GM04504 (cell line): ENCODE data around the gene CDK8.
A peak's percentile ranks its signal among the peaks of the same experiment; 100 is the strongest.
"Not testable (repeated sequence)": the region's sequence is repeated elsewhere in the genome, so short reads cannot be mapped to it uniquely, and the experiment has no call there.

Experiments
- DNase-seq: peaks from one replicate; pipeline ENCODE4 v3.0.0-alpha.2; 2012; ENCODE audit warnings: low read depth

The CDK8 gene

DNA sequence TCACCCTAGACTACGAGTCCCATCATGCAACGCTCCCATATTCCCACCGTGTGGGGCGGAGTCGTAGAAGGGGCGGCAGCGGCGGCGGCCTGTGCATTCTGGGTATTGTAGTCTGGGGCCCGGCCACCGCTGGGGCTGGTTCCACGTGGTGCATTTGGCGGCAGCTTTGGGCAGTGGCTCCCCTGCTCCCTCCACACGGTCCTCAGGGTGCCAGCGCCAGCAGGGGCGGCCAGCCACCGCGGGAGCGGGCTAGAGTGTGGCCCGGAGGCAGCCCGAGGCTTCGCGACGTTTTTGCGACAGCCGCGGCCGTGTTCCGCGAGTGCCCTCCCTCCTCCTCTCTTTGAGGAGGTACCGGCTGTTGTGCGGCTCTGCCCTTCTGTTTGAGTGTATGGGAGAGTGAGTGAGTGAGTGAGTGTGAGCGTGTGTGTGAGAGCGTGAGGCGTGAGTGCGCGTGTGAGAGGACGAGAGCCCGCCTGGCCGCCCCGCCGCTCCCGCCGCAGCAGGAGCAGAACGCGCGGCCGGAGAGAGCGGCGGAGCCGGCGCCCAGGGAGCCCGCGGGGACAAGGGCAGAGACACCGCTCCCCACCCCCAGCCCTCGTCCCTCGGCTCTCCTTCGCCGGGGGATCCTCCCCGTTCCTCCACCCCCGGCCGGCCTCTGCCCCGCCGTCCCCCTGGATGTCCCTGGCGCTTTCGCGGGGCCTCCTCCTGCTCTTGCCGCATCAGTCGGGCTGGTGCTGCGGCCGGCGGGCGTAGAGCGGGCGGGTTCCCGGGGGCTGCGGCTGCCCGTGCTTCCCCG lies at the start of gene CDK8:
Gene CDK8 (plus strand): TSS at position 343 of the 796 bp plus-strand sequence. CDS start 513 bp downstream, outside the sequence.
- peak; percentile 83 for DNase-seq

DNA sequence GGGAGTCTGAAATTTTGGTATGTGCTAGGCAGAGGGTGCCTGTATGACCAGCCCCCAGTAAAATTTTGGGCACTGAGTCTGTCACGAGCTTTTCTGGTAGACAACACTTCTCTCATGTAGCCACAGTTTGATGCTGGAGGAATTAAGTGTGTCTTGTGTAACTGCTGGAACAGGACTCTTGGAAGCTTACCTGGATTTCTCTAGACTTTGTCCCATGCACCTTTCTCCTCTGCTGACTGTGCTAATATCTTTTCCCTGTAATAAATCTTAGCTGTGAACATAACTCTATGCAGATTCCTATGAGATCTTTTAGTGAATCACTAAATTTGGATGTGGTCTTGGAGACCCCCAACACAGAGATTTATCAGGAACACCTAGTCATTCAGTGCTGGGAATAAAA lies 45.6 kb upstream of the CDK8 start:
- no peak for DNase-seq

- no peak for DNase-seq
Measured at GRCh38 chr13:26213345-26213744, 40.6 kb upstream of the CDK8 start.

DNA sequence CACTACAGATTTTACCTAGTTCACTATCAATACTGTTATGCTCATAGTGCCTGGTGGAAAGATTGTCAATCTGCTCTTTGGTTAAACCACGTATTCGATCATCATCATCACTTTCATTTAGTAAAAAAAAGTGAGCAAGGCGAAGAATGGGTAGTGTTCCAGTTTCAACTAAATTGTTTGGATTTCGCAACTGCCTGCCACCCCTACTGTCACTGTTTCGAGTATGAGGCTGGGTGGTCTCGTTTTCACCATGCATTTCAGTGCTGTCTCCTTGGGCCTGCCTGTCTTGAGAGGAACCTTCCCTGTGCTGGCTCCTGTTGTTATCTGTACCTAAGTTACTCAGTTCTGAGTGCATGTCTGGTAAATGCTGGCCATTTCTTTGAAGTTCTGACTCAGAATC lies 39.9 kb upstream of the CDK8 start:
- DNase-seq, result no peak

DNA sequence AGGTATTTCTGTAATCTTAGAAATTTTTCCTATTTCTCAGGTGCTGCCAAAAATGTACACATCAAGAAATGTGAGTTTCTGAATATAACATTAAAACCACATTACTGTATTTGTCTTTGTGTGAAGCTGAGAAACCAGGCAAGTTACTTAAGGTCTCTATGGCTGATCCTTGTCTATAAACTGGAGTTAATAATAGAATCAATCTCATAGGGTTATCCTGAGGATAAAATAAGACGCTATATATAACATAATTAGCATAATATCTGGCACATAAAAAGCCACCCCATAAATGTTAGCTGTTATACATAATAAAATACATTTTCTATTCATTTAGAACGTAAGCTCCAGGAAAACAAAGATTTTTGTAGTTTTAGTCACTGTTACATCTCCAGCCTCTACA lies 37.9 kb upstream of the CDK8 start:
- DNase-seq, result no peak

GRCh38 chr13:26219726-26220125 lies 34.2 kb upstream of the CDK8 start:
- no peak for DNase-seq

GRCh38 chr13:26220575-26220974 lies 33.4 kb upstream of the CDK8 start:
- DNase-seq, result no peak

GRCh38 chr13:26221399-26221720 lies 32.6 kb upstream of the CDK8 start:
- no peak for DNase-seq

- peak; percentile 99 for DNase-seq
Measured at GRCh38 chr13:26221721-26222519, 32.0 kb upstream of the CDK8 start, which contains the start of gene RNF6. Gene RNF6 (minus strand): TSS chr13:26222314. CDS start chr13:26219649, 2,665 bp downstream.

DNA sequence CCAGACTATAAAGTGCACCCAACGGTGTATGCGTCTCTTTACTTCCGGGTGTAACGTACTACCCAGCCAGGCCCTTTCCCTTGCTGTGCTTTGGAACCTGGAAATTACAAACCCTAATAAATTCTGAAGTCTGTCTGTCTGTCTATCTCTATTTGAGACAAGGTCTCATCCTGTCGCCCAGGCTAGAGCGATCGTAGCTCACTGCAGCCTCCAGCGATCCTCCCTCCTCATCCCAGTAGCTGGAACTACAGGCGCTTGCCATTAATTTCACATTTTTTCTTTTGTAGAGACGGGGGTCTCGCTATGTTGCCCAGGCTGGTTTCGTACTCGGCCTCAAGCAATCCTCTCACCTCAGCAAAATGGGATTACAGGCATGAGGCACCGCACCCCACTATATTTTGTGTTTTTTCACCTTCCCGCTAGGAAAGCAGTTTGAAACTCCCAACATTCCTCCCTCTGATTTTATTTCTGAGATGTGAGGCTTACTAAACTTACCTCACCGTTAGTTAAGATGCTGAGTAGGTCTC lies 31.3 kb upstream of the CDK8 start:
- no peak for DNase-seq

- DNase-seq, result no peak
Measured at GRCh38 chr13:26225896-26226617, 27.9 kb upstream of the CDK8 start.

DNA sequence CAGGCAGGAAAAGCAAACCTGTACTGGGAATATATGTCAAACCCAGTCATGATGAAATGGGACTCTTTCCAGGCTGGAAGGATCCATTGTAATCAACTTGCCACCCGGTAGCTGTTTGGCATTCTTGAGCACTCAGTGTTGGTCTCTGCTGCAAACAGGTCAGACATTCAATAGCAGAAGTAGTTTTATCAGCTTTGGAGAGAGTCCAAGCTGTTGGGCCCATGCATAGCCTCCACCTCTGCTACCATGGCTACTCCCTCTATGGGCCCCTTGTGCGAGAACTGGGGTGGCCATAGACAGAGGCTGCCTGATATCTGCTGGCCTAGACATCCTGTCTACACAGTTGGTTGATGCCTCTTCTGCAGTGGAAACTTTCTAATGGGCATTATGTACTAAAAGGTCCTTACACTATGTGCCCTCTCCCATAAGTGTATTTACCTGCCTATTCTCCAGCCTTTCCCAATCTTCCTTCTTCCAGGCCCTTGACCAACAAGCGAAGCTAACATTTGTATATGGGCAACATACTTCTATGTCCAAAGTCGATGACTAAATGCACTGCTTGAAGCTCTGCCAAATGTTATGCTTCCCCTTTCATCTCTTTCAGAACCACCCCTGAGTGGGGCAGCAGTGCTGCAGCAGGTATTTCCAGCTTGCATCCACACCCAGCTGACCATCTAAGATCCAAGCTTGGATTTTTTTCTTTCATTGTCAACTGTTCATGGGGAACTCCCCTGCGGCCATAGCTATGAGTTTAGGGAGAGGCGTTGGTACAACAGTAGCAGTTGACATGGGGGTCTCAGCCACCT lies 26.6 kb upstream of the CDK8 start:
- DNase-seq, result no peak

GRCh38 chr13:26228096-26228495 lies 25.8 kb upstream of the CDK8 start:
- DNase-seq, result no peak

GRCh38 chr13:26229080-26229615 lies 24.8 kb upstream of the CDK8 start:
- DNase-seq, result no peak

- DNase-seq, result no peak
Measured at GRCh38 chr13:26230703-26231102, 23.2 kb upstream of the CDK8 start.

DNA sequence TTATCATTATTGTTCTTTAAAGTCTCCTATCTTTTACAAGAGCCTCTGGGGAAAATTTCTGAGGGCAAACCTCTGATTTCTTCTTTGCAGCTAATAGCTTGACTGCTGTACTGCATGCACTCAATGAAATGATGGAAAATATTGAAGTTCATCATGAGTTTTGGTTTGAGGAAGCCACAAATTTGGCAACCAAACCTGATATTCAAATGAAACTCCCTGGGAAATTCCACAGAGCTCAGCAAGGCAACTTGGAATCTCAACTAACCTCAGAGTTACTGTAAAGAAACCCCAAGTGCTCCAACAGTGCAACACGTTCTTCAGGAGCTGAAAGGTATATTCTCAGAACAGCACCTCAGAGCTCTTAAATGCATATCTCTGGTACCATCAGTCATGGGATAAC lies 17.6 kb upstream of the CDK8 start:
- no peak for DNase-seq

- no peak for DNase-seq
Measured at GRCh38 chr13:26246154-26246553, 7.8 kb upstream of the CDK8 start.

- DNase-seq, result no peak
Measured at GRCh38 chr13:26247011-26247410, 6.9 kb upstream of the CDK8 start.

DNA sequence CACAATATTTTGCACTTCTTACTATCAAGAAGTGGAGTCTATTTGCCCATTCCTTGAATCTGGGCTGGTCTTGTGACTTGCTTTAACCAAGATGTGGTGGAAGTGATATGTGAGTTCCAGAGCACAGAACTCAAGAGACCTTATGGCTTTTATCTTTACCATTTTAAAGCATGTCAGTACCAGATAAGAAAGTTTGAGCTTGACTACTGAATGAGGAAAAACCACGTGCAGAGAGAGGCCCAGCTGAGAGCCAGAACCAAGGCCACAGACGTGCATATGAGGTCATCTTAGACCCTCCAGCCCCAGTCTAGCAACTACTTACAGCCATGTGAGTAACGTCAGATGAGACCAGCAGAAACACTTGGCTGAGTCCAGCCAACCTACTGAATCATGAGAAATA lies 6.3 kb upstream of the CDK8 start:
- DNase-seq, result no peak

GRCh38 chr13:26249551-26249950 lies 4.4 kb upstream of the CDK8 start:
- DNase-seq, result no peak

DNA sequence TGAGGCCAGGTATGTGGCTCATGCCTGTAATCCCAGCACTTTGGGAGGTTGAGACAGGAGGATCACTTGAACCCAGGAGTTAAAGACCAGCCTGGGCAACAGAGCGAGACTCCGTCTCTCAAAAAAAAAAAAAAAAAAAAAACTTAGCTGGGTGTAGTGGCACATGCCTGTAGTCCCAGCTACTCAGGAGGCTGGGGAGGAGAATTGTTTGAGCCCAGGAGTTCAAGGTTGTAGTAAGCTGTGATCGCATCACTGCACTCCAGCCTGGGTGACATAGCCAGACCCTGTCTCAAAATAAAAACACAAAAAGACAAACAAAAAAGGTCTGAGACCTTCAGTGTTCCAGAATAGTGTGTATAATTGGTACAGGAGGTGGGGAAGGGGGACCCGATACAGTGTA lies 1.9 kb upstream of the CDK8 start:
- DNase-seq, result not testable (repeated sequence)
